ENCODE results near the gene RPUSD3.

DNA sequence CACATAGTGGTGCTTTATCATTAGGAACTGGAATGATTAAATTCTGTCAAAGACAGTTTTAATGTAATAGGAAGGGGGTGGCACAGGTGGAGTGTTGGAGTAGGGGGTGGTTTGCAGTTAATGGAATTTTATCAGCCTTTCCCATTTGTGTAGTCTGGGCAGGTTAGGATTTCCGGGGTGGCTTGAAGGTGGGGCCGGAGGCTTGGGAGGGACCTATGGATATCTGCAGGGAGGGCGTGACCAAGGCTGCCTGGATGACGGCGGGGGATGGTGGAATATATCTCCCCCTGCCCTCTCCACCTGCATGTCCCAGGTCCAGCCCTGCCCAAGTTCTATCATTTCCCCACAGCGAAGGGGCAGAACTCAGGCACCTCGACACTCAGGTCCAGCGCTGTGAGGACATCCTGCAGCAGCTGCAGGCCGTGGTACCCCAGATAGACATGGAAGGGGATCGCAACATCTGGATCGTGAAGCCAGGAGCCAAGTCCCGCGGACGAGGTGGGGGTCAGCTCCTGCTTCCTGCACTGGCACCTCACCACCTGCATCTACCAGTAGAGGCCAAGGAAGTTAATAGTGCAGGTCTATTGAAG lies 18.3 kb downstream of the RPUSD3 start:
- TF ChIP-seq, protein P1, sequence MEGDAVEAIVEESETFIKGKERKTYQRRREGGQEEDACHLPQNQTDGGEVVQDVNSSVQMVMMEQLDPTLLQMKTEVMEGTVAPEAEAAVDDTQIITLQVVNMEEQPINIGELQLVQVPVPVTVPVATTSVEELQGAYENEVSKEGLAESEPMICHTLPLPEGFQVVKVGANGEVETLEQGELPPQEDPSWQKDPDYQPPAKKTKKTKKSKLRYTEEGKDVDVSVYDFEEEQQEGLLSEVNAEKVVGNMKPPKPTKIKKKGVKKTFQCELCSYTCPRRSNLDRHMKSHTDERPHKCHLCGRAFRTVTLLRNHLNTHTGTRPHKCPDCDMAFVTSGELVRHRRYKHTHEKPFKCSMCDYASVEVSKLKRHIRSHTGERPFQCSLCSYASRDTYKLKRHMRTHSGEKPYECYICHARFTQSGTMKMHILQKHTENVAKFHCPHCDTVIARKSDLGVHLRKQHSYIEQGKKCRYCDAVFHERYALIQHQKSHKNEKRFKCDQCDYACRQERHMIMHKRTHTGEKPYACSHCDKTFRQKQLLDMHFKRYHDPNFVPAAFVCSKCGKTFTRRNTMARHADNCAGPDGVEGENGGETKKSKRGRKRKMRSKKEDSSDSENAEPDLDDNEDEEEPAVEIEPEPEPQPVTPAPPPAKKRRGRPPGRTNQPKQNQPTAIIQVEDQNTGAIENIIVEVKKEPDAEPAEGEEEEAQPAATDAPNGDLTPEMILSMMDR (IDR thresholded peaks at IDR 0.05) = no peak
- TF ChIP-seq POLR2AphosphoS5 (IDR thresholded peaks at IDR 0.05) (no peak), POLR2A (IDR thresholded peaks at IDR 0.05; ENCODE audit: low read depth) (no peak), EP300 (IDR thresholded peaks at IDR 0.05) (no peak)
